ENCODE measurements around the gene TIGD1. TPM values are rescaled to one million over a fixed set of nuclear protein-coding genes. Genes with fewer than 3 reads are reported as not detected.

Gene TIGD1
- total and polyA plus RNA-seq, 9 donors, result 4.3 to 9.7 (median 7.4) TPM

DNA sequence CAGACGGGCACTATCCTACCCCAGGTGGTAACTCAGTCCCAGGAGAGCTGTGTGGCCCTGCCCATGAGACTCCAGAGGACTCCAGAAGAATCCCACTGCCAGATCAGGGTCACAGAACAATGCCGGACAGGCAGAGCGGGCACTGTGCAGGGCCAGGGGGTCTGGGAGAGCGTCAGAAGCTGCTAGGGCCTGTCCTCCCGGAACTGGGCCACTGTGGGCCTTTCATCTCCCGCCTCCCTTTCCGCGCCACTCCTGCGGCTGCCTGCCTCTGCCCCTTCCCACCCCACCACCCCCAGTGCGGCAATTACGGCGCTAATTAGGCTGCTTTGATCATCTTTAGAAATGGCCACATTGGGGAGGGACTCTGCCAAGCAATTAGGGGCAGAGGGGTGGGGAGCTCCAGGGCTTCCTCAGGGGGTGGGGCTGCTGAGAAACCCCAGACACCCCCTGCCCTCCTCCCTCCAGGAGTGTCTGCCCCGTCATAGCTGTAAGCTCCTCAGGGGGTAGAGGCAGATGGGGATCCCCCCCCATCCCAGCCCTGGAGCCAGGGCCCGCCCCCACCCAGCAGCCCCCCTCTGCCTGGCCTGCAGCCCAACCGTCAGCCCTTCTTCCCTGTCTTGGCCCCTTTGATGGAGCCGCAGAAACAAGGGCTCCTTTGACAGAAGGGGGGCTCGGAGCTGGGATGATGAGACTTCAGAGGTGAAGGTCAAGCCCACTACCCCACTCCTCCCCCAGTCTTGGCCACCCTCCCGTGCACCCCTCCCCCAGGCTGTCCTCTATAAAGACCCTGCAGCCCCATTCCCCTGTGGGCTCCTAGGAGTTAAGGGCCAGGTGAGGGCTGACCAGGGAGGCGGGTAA is 30.5 kb downstream of the TIGD1 start, which contains the start of gene PRSS56:
Gene PRSS56, plus strand, starts transcription at position 808 of the 858 bp plus-strand sequence. CDS start 211 bp downstream, outside the sequence.
- no peaks in the 10 kb centered on the region for H3K9me3 ChIP-seq
- no peak within 1 kb of the TSS for H3K27ac ChIP-seq
- H3K27me3 ChIP-seq, result no peaks in the 10 kb centered on the region
- no peaks in the 10 kb centered on the region for H3K36me3 ChIP-seq
- intact Hi-C loops (cut with DNase I), result loop anchor here (5.0 to 10.0 kb wide), 4 partner anchors 73 to 598 kb away; partner anchors contain the start of gene NPPC (in 2 of the 4)
- no peak for DNase-seq
- no peaks in the 10 kb centered on the region for H3K4me1 ChIP-seq (ENCODE audit: insufficient read depth)
- no peak for TF ChIP-seq POLR2A (IDR thresholded peaks at IDR 0.05)
- TF ChIP-seq, protein P1, sequence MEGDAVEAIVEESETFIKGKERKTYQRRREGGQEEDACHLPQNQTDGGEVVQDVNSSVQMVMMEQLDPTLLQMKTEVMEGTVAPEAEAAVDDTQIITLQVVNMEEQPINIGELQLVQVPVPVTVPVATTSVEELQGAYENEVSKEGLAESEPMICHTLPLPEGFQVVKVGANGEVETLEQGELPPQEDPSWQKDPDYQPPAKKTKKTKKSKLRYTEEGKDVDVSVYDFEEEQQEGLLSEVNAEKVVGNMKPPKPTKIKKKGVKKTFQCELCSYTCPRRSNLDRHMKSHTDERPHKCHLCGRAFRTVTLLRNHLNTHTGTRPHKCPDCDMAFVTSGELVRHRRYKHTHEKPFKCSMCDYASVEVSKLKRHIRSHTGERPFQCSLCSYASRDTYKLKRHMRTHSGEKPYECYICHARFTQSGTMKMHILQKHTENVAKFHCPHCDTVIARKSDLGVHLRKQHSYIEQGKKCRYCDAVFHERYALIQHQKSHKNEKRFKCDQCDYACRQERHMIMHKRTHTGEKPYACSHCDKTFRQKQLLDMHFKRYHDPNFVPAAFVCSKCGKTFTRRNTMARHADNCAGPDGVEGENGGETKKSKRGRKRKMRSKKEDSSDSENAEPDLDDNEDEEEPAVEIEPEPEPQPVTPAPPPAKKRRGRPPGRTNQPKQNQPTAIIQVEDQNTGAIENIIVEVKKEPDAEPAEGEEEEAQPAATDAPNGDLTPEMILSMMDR (IDR thresholded peaks at IDR 0.05), result no peak
- TF ChIP-seq EP300 (IDR thresholded peaks at IDR 0.05), result no peak
- no peak within 1 kb of the TSS for H3K4me3 ChIP-seq
- 77% methylated on average over 16 to 19 of the region's 19 CpGs for WGBS, 3 donors

DNA sequence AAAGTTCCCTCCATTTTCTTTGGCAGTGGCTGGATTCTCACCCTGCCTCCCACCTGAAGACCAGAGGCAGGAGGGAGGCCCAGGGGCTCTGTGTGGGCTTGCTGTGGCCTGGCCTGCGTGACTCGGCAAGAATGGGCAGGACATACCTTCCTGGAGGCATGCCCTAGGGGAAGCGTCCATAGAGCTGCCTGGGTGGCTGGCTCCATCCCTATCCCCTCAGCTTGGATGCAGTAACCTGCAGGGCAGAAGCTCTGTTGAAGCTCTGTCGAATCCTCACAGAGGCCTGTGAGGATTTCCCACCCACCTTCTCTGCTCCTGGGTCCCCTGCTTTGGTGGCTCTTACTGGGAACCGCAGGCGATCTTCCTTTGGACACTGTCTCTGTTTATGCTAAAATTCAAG is 31.5 kb downstream of the TIGD1 start:
- Histone ChIP-seq H3K4me3 (no peak overlapping the region), H3K9me3 (no peaks in the 10 kb centered on the region), H3K27me3 (no peaks in the 10 kb centered on the region), H3K36me3 (no peaks in the 10 kb centered on the region), H3K4me1 (ENCODE audit: insufficient read depth) (no peaks in the 10 kb centered on the region), H3K27ac (no peak overlapping the region)
- 85 to 93% (median 85%) methylated on average over 6 of the region's 6 CpGs for WGBS, 3 donors
- intact Hi-C loops (cut with DNase I), result no loop called here
- DNase-seq, result no peak
- TF ChIP-seq EP300 (IDR thresholded peaks at IDR 0.05), result no peak
- TF ChIP-seq, protein P1 (IDR thresholded peaks at IDR 0.05), result no peak
- no peak for TF ChIP-seq POLR2A (IDR thresholded peaks at IDR 0.05)

- no peaks in the 10 kb centered on the region for H3K9me3 ChIP-seq
- TF ChIP-seq, protein P1 (IDR thresholded peaks at IDR 0.05), result no peak
- TF ChIP-seq POLR2A (IDR thresholded peaks at IDR 0.05) (no peak), EP300 (IDR thresholded peaks at IDR 0.05) (no peak)
- H3K4me1 ChIP-seq (ENCODE audit: insufficient read depth), result no peaks in the 10 kb centered on the region
- H3K4me3 ChIP-seq, result no peak overlapping the region
- H3K36me3 ChIP-seq, result no peaks in the 10 kb centered on the region
- H3K27me3 ChIP-seq, result no peaks in the 10 kb centered on the region
- no peak overlapping the region for H3K27ac ChIP-seq
- intact Hi-C loops (cut with DNase I), result no loop called here
- DNase-seq, result no peak
- WGBS, 3 donors, result 93 to 96% (median 94%) methylated on average over 3 of the region's 3 CpGs
Measured at GRCh38 chr2:232516551-232516950, 33.8 kb downstream of the TIGD1 start.

GRCh38 chr2:232515639-232516038 is 34.7 kb downstream of the TIGD1 start:
- Histone ChIP-seq H3K27ac (no peak overlapping the region), H3K36me3 (no peaks in the 10 kb centered on the region), H3K4me3 (no peak overlapping the region), H3K27me3 (no peaks in the 10 kb centered on the region), H3K9me3 (no peaks in the 10 kb centered on the region), H3K4me1 (ENCODE audit: insufficient read depth) (no peaks in the 10 kb centered on the region)
- DNase-seq, result no peak
- no peak for TF ChIP-seq POLR2A (IDR thresholded peaks at IDR 0.05)
- TF ChIP-seq, protein P1 (IDR thresholded peaks at IDR 0.05), result no peak
- no peak for TF ChIP-seq EP300 (IDR thresholded peaks at IDR 0.05)
- intact Hi-C loops (cut with DNase I), result no loop called here
- WGBS, 3 donors, result 89 to 92% (median 90%) methylated on average over 7 of the region's 7 CpGs

Measured in ovary (tissue), 9 donors.